Renal cortical epithelial cell (primary cell): ENCODE measurements around the gene SRPK1. TPM values are rescaled to one million over a fixed set of nuclear protein-coding genes. Genes with fewer than 3 reads are reported as not detected.

ENCODE experiments used
- DNase-seq: peaks from one replicate; pipeline ENCODE4 v3.0.0-alpha.2; 2011; ENCODE audit warnings: low read depth
- total RNA-seq: library from RNA; depleted of rRNA; stranded (reverse); fragments of >200 nt; gene quantifications from 2 replicates; pipeline ENCODE4 v1.2.3, GENCODE V29; 2014

The SRPK1 gene
- total RNA-seq, 1 donor from 2014 or later: 104 TPM

DNA sequence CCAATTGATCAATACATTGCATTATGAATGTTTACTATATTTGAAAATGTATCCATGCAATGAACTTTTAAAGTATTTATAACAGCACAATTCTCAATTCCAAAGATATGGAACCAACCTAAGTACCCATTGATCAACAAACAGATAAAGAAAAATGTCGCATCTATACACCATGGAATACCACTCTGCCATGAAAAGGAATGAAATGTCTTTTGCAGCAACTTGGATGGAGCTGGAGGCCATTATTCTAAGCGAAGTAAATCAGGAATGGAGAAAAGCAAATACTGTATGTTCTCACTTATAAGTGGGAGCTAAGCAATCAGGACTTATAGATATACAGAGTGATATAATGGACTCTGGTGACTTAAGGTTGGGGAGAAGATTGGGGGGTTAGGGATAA, 22.9 kb downstream of the SRPK1 start:
- no peak for DNase-seq

GRCh38 chr6:35897486-35897885, 23.4 kb downstream of the SRPK1 start:
- no peak for DNase-seq

DNA sequence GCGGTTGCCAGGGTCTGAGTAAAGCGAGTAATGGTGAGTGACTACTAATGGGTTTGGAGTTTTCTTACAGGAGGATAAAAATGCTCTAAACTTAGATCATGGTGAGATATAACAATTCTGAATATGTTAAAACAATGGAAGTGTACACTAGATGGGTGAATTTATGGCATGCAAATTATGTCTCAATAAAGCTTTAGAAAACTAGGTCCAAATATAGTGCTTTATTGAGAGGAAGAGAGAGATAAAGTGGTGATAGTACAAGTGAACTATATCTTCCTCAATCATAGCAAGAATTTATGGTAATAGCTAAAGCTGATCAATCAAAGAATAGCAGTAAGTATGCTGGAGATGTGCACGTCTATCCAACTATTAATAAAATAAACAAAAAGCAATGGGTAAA, 23.9 kb downstream of the SRPK1 start:
- no peak for DNase-seq

- DNase-seq: no peak
Observed at GRCh38 chr6:35896228-35896627, 24.7 kb downstream of the SRPK1 start.

GRCh38 chr6:35895560-35895959, 25.3 kb downstream of the SRPK1 start:
- DNase-seq: no peak

DNA sequence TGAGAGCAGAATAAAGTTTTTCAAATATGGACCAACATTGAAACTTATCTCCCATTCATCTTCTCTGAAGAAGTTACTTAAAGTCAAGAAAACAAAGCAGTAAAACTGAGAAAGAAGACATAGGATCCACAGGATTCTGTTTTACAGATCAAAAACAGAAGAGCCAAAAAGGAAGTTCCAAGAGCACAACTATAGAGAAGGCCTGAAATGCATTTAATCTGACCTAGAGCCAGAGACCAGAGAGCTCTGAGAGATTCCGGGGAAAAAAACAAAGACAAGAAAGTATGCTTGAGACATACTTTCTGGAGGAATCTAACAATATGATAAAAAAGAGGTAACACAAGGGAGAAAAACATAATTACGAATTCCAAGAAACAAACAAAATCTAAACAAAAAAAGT, 26.1 kb downstream of the SRPK1 start:
- no peak for DNase-seq

DNA sequence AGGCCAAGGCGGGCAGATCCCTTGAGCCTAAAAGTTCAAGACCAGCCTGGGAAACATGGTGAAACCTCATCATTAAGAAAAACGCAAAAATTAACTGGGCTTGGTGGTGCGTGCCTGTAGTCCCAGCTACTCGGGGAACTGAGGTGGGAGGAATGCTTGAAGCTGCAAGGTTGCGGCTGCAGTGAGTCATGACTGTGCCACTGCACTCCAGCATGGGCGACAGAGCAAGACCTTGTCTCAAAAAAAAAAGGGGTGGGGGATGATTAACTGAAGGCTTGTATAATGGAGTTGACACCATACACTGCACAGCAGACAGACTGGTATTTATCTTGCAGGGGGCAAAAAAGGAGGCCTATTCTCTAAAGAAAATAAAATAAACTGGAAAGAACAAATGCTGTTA, 27.7 kb downstream of the SRPK1 start:
- DNase-seq: peak; percentile 89

DNA sequence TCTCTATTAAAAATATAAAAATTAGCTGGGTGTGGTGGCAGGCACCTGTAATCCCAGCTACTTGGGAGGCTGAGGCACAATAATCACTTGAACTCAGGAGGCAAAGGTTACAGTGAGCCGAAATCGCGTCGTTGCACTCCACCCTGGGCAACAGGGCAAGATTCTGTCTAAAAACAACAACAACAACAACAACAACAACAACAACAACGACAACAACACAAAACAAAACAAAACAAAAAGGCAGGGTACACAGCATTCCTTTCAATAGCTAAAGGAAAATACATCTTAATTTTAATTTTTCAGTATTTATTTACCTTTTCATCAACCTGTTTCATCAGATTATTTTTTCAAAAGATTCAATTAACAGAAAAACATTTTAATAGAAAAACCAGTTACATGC, 28.4 kb downstream of the SRPK1 start:
- no peak for DNase-seq

DNA sequence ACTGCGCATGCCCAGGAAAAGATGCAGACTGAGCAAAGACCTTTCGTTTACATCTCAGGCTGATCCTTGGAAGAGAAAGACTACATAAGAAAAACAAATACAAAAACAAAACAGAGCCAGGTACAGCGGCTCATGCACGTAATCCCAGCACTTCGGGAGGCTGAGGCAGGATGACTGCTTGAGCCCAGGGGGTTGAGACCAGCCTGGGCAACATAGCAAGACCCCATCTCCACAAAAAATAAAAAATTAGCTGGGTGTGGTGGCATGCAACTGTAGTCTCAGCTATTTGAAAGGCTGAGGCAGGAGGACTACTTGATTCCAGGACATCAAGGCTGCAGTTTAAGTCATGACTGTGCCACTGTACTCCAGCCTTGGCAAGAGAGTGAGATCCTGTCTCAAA, 41.7 kb downstream of the SRPK1 start:
- no peak for DNase-seq

GRCh38 chr6:35876902-35877301, 44.0 kb downstream of the SRPK1 start:
- no peak for DNase-seq

DNA sequence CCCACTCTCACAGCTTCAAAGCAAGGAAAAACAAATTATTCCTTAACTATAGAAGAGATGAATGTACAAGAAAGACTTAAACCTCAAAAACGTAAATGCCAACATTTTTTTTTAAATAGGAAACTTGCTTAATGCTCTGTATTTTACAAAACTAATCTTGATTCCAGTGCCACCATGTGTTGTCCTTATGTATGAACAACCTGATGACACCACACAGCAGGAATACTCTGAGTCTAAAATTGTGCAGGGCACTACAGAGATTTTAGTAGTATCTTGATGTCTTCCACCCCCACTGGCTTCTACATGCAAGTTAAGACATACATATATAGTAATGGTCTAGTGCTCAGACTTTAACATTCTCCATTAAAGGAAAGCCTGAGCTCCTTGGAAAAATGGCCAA, 46.2 kb downstream of the SRPK1 start:
- DNase-seq: no peak

DNA sequence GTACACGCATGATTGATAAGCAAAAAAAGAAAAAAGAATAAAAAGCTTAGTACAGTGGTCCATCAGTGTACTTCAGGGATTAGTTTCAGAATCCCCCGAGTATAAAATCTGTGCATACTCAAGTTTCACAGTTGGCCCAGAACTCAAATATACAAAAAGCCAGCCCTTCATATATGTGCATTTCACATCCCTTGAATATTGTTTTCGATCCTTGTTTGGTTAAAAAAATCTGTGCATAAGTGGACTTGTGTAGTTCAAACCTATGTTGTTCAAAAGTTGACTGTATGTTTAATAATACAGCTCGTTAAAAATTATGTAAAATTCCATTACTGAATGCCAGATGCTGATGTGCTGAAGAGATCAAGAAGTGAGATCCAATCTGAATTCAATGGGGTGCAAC, 61.5 kb downstream of the SRPK1 start:
- DNase-seq: no peak

- DNase-seq: no peak
Observed at GRCh38 chr6:35857853-35858252, 63.0 kb downstream of the SRPK1 start.

DNA sequence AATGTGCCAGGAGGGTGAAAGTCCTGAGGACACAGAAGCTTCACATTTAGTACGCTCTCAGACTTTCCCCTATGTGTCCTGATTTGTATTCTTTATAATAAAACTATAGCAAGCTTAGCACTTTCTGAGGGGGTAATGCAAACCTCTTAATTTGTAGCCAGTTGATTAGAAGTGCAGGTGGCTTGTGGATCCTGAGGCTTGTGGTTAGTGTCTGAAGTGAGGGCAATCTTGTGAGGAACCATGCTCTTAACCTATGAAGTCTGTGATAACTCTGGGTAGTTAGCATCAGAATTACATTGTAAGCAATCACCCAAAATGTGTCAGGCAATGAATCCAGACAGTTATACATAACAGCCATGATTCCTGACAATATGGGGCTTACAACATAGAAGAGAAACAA, 64.6 kb downstream of the SRPK1 start:
- DNase-seq: no peak

DNA sequence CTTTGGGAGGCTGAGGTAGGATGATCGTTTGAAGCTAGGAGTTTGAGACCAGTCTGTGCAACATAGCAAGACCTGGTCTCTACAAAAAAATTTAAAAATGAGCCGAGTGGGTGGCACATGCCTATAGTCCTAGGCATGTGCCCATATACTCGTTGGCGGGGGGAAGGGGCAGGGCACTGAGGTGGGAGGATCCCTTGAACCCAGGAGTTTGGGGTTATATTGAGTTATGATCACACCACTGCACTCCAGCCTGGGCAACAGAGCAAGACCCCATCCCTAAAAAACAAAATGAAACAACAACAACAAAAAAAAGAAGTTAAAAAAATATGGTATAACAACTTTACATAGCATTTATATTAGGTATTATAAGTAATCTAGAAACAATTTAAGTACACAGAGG, 67.9 kb downstream of the SRPK1 start:
- no peak for DNase-seq

- DNase-seq: no peak
Observed at GRCh38 chr6:35850208-35850607, 70.7 kb downstream of the SRPK1 start.

- DNase-seq: no peak
Observed at GRCh38 chr6:35844290-35844689, 76.6 kb downstream of the SRPK1 start.

GRCh38 chr6:35842381-35842780, 78.5 kb downstream of the SRPK1 start:
- DNase-seq: no peak

- DNase-seq: no peak
Observed at GRCh38 chr6:35839019-35839418, 81.9 kb downstream of the SRPK1 start.

DNA sequence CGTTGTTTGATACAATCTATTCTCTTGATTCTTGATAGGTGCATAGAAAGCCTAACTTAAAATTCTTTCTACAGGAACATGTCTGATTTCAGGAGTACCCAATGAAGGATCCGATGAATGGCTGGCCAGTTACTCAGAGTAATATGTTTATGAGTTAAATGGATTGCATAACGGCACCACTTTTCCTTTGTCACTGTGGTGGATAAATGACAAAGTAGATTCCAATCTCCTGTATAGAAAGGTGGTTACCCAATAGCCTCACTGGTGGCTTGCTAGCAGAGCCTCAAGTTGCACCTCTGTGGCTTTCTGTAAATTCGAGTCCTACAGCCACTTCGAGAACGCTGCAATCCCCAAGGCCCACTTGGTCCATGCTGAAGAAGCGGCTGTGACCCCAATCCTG, 87.4 kb downstream of the SRPK1 start:
- peak; percentile 82 for DNase-seq

DNA sequence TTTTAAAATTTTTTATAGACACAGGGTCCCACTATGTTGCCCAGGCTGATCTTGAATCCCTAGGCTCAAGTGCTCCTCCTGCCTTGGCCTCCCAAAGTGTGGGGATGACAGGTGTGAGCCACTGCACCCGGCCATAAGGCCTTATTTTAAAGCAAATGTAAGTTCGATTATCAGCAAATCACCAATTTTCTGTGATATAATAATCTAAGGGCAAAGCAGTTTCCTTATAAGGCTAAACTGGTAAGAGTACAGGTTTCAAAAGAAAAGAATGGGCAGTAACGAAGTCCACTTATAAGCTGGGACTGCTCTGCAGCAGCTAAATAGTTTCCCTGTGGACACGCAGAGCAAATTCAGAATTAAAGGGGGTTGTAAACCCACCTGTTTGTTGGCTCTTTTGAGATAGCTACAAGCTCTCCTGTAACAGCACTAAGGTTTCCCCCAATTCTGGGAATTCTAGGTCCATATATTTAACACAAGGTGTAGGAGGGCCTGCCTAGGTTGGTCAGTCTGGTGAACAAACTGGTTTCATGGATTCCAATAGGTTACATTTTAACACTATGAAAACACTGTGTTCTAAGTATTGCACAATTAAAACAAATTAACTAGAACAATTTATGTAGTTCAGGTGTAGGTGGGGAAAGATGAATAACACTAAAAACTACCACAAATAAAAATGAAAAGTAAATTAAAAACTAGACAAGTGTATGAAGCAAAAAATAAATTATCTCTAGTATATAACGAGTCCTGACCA, 89.5 kb downstream of the SRPK1 start:
- DNase-seq: peak; percentile 90

- no peak for DNase-seq
Observed at GRCh38 chr6:35829306-35829705, 91.6 kb downstream of the SRPK1 start.

GRCh38 chr6:35824552-35825192, 96.2 kb downstream of the SRPK1 start:
- DNase-seq: no peak

- DNase-seq: no peak
Observed at GRCh38 chr6:35823601-35824000, 97.3 kb downstream of the SRPK1 start.
